B cell (primary cell): ENCODE data around the gene KCNIP2. TPM values are rescaled to one million over a fixed set of nuclear protein-coding genes. Genes with fewer than 3 reads are reported as not detected.

ENCODE experiments used
- ATAC-seq: fragments of 200-7000 bp; cut with Tn5 transposase; one replicate; pipeline ENCODE4 v1.10.0; 2021; ENCODE audit warnings: low read depth, mild to moderate bottlenecking, moderate number of reproducible peaks, moderate library complexity
- CTCF ChIA-PET: fragments of 350-600 bp; sonication (Branson Sonifier 250); formaldehyde crosslinking; loops from one replicate; lab custom pipeline; 2021; ENCODE audit warnings: antibody characterized with exemption, inconsistent platforms; lab: Charles Lee
- POLR2A ChIA-PET: fragments of 350-600 bp; sonication (Branson Sonifier 250); formaldehyde crosslinking; loops from one replicate; lab custom pipeline; 2021; ENCODE audit warnings: antibody characterized with exemption; lab: Charles Lee
- DNase-seq: peaks from one replicate; pipeline ENCODE4 v3.0.0; 2013
- H2AFZ ChIP-seq: 2 replicates; pipeline ENCODE4 v1.6.1; 2012; ENCODE audit warnings: mild to moderate bottlenecking, low read depth, low read length; ENCODE audit not compliant: insufficient read depth, poor library complexity, severe bottlenecking
- H3K27ac ChIP-seq, 2 donors: 1 replicate in 1 of 2; 2 replicates in 1 of 2; pipeline ENCODE4 v1.5.1; 2012 to 2013; ENCODE audit warnings: low read length in 2 of 2, mild to moderate bottlenecking in 2 of 2, moderate library complexity in 1 of 2
- H3K27me3 ChIP-seq, 4 experiments: fragments of 200-600 bp in 1 of 4; sonication (generic) in 1 of 4; replicated peaks in 1 of 4; 1 replicate in 2 of 4; 2 replicates in 2 of 4; pipeline versions ENCODE4 v1.6.1 to v1.7.0; 2013 to 2016; ENCODE audit warnings: low read length in 3 of 4, mild to moderate bottlenecking in 2 of 4, mixed read lengths in 1 of 4, moderate library complexity in 1 of 4; ENCODE audit not compliant: insufficient read depth in 4 of 4, control insufficient read depth in 3 of 4; ENCODE audit errors: control extremely low read depth in 1 of 4
- H3K36me3 ChIP-seq, 2 experiments: replicated peaks in 1 of 2; 1 replicate in 1 of 2; 2 replicates in 1 of 2; pipeline versions ENCODE4 v1.6.1 to v1.7.1; 2013; ENCODE audit warnings: low read length in 1 of 2; ENCODE audit not compliant: insufficient read depth in 2 of 2, control insufficient read depth in 1 of 2; ENCODE audit errors: control extremely low read depth in 1 of 2, extremely low read depth in 1 of 2
- H3K4me1 ChIP-seq, 2 donors: fragments of 200-600 bp in 1 of 2; sonication (generic) in 1 of 2; 1 replicate in 1 of 2; 2 replicates in 1 of 2; pipeline versions ENCODE4 v1.5.1 to v1.6.1; 2013 to 2017; ENCODE audit warnings: low read length in 2 of 2; ENCODE audit not compliant: control insufficient read depth in 2 of 2, insufficient read depth in 2 of 2
- H3K4me2 ChIP-seq: replicated peaks from 2 replicates; pipeline ENCODE3; 2012; ENCODE audit warnings: mild to moderate bottlenecking, low read depth, low read length; ENCODE audit not compliant: poor library complexity, severe bottlenecking
- H3K4me3 ChIP-seq, 5 experiments: fragments of 200-600 bp in 1 of 5; sonication (generic) in 1 of 5; 1 replicate in 3 of 5; 2 replicates in 2 of 5; pipeline versions ENCODE4 v1.5.1 to v1.7.0; 2011 to 2016; ENCODE audit warnings: low read length in 4 of 5, mild to moderate bottlenecking in 4 of 5, low read depth in 2 of 5, control low read depth in 1 of 5, moderate library complexity in 1 of 5; ENCODE audit not compliant: insufficient read depth in 1 of 5; ENCODE audit errors: control extremely low read depth in 1 of 5, extremely low read depth in 1 of 5
- H3K79me2 ChIP-seq: fragments of 200-600 bp; sonication (generic); one replicate; pipeline ENCODE4 v1.6.0; 2016; ENCODE audit warnings: low read length; ENCODE audit not compliant: control insufficient read depth, insufficient read depth
- H3K9ac ChIP-seq: fragments of 200-600 bp; sonication (generic); 2 replicates; pipeline ENCODE4 v1.6.1; 2017; ENCODE audit warnings: mild to moderate bottlenecking, low read length, moderate library complexity
- H3K9me3 ChIP-seq, 3 donors: one replicate each; pipeline versions ENCODE4 v1.6.1 to v1.7.1; 2013; ENCODE audit warnings: low read length in 2 of 3; ENCODE audit not compliant: control insufficient read depth in 2 of 3, insufficient read depth in 1 of 3; ENCODE audit errors: control extremely low read depth in 1 of 3
- H4K20me1 ChIP-seq: 2 replicates; pipeline ENCODE4 v1.6.0; 2012; ENCODE audit warnings: mild to moderate bottlenecking, low read length; ENCODE audit not compliant: insufficient read depth, control insufficient read depth, poor library complexity, severe bottlenecking
- H3K27ac Mint-ChIP-seq: one replicate; pipeline ENCODE4 v1.8.0; 2021; ENCODE audit warnings: mixed read lengths
- H3K27me3 Mint-ChIP-seq: one replicate; pipeline ENCODE4 v1.8.0; 2021; ENCODE audit warnings: mixed read lengths
- H3K4me1 Mint-ChIP-seq: one replicate; pipeline ENCODE4 v1.8.0; 2021; ENCODE audit warnings: mixed read lengths
- H3K4me3 Mint-ChIP-seq: one replicate; pipeline ENCODE4 v1.8.0; 2021; ENCODE audit warnings: mixed read lengths
- H3K9me3 Mint-ChIP-seq: one replicate; pipeline ENCODE4 v1.8.0; 2022; ENCODE audit warnings: mixed read lengths; ENCODE audit not compliant: insufficient read depth
- CTCF ChIP-seq: fragments of 200-600 bp; IDR thresholded peaks from one replicate; pipeline ENCODE4 v1.8.0; 2022; ENCODE audit warnings: antibody characterized with exemption, mild to moderate bottlenecking
- EZH2 ChIP-seq: IDR thresholded peaks from 2 replicates; pipeline ENCODE4 v1.6.1; 2012; ENCODE audit warnings: borderline replicate concordance, low read depth, mild to moderate bottlenecking, moderate library complexity, low read length; ENCODE audit not compliant: insufficient read depth, poor library complexity, severe bottlenecking
- WGBS: methylation state at CpG from one replicate; pipeline ENCODE4 v1.1.5; 2013; ENCODE audit warnings: missing lambda C conversion rate; ENCODE audit not compliant: insufficient coverage; 5-methylcytosine and 5-hydroxymethylcytosine counted together
- intact Hi-C: fragments of 100-400 bp; cut with micrococcal nuclease; formaldehyde crosslinking; loops from one replicate; pipeline ENCODE4 v1.10.0; 2022
- polyA plus RNA-seq: library from polyadenylated mRNA; depleted of rRNA; stranded (reverse); fragments of >200 nt; gene quantifications from 2 replicates; pipeline ENCODE4 v1.2.3, GENCODE V29; 2012
- total RNA-seq, 2 donors: library from RNA; stranded (reverse); fragments of 120-200 nt in 1 of 2; gene quantifications; 1 replicate in 1 of 2; 2 replicates in 1 of 2; pipeline versions ENCODE4 v1.2.3 to v1.2.4, GENCODE V29; 2013 to 2022

Gene KCNIP2
- total and polyA plus RNA-seq, 2 donors (not counting 1 experiment from before 2014, with no cell fraction given): 3.5 to 34.7 TPM

- H3K9me3 Mint-ChIP-seq: no peaks in the 10 kb centered on the region
- H4K20me1 ChIP-seq: peaks cover 17% of the 10 kb centered on the region
- intact Hi-C loops: no loop called here
Observed at GRCh38 chr10:101850749-101851148, 7.1 kb upstream of the KCNIP2 start.

More at GRCh38 chr10:101850749-101851148, 7.1 kb upstream of the KCNIP2 start:
- H3K36me3 ChIP-seq: peaks cover 0 to 37% of the 10 kb centered on the region in 2 experiments
- no peak overlapping the region for H3K4me3 ChIP-seq
- Mint-ChIP-seq H3K4me1 (no peaks in the 10 kb centered on the region), H3K27me3 (no peaks in the 10 kb centered on the region), H3K27ac (no peak overlapping the region), H3K4me3 (no peak overlapping the region)
- no peak overlapping the region for H3K27ac ChIP-seq
- no peak for TF ChIP-seq CTCF
- TF ChIP-seq EZH2: no peak
- no peaks in the 10 kb centered on the region for H3K27me3 ChIP-seq
- no peak overlapping the region for H2AFZ ChIP-seq
- H3K4me1 ChIP-seq: no peaks in the 10 kb centered on the region
- WGBS: 100% methylated on average over 2 of the region's 3 CpGs
- ChIA-PET POLR2A (no interaction called here), CTCF (interaction anchor here (1.9 to 4.0 kb wide), 3 partner anchors 10 to 159 kb away, joined by 5 to 23 read pairs (median 15); no protein-coding TSS in a partner anchor)
- H3K4me2 ChIP-seq: no peak overlapping the region
- DNase-seq: no peak
- peaks cover 20% of the 10 kb centered on the region for H3K79me2 ChIP-seq
- no peak for ATAC-seq
- no peak overlapping the region for H3K9ac ChIP-seq
- no peaks in the 10 kb centered on the region for H3K9me3 ChIP-seq
